ENCODE measurements around the gene CFAP46.
A peak's percentile ranks its signal among the peaks of the same experiment; 100 is the strongest.

Gene CFAP46

GRCh38 chr10:132861884-132862461 is 80.4 kb downstream of the CFAP46 start:
- DNase-seq (ENCODE audit: low read depth): no peak

DNA sequence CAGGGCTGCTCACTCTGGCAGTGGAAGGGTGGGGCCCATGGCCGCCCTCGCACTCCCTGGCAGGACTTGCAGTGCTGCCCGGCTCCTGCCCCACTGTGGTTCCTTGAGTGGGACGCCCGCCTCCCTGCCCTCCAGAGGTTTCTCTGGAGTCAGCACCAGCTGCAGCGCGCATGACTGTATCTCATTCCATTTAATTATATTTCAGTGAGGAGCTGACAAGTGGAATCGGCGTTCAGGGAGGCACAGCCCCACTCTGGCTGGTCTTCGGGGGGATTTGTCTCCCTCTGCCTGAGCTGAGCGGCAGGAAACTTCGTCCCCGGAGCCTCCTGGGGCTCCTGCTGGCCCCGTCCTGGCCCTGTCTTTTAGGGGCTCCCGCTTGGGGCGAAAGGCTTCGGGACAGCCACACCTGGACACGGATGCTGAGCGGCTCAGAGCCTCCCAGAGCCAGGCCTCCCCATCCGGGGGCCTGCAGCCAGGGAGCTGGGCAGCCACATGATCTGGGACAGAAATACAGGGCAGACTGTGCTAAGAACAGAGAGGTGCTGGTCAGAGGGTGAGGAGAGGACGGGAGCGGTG is 81.2 kb downstream of the CFAP46 start:
- DNase-seq (ENCODE audit: low read depth): no peak

DNA sequence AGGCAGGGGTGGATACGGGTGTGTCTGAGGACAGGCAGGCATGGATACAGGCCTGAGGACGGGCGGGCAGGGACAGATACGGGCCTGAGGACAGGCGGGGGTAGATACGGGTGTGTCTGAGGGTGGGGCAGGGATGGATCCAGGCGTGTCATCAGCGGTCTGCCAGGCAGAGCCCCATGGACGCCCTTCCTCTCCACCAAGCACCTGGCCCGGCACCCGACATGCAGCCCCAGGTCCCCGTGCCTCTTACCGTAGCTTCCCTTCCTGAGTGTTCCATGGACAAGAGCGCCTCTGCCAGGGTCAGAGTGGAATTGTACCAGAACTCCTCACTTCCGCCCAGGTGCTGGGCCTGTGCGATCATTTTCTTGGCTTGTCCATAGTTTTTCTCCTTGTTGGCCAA is 81.8 kb downstream of the CFAP46 start:
- no peak for DNase-seq (ENCODE audit: low read depth)

GRCh38 chr10:132859084-132859855 is 83.1 kb downstream of the CFAP46 start:
- no peak for DNase-seq (ENCODE audit: low read depth)

- DNase-seq (ENCODE audit: low read depth): no peak
These were observed 84.0 kb downstream of the CFAP46 start for GRCh38 chr10:132858121-132859081.

- DNase-seq (ENCODE audit: low read depth): no peak
These were observed 85.4 kb downstream of the CFAP46 start for GRCh38 chr10:132856869-132857524.

- DNase-seq (ENCODE audit: low read depth): no peak
These were observed 86.5 kb downstream of the CFAP46 start for GRCh38 chr10:132855889-132856288.

DNA sequence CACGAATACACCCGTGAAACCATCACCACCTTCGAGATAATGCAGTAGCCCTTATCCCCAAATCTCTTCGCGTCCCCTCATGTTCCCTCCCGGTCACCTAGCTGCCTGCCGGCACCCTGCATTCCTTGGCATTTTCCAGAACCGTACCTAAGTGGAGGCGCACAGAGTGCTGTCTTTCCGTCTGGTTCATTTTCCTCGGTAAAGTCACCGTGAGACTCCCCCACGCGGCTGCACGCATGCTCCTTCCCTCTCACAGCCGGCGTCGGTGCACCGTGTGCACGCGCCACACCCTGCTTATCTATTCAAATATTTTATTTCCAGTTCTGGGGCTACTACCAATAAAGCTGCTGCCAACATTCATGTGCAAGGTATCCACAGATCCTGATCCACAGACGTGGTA is 90.9 kb downstream of the CFAP46 start:
- DNase-seq (ENCODE audit: low read depth): no peak

- DNase-seq (ENCODE audit: low read depth): no peak
These were observed 91.5 kb downstream of the CFAP46 start for GRCh38 chr10:132850896-132851295.

GRCh38 chr10:132850246-132850645 is 92.1 kb downstream of the CFAP46 start:
- DNase-seq (ENCODE audit: low read depth): no peak

- DNase-seq (ENCODE audit: low read depth): no peak
These were observed 92.8 kb downstream of the CFAP46 start for GRCh38 chr10:132849546-132850031.

GRCh38 chr10:132848951-132849545 is 93.3 kb downstream of the CFAP46 start:
- DNase-seq (ENCODE audit: low read depth): no peak

GRCh38 chr10:132848291-132848701 is 94.1 kb downstream of the CFAP46 start:
- DNase-seq (ENCODE audit: low read depth): peak; percentile 21

DNA sequence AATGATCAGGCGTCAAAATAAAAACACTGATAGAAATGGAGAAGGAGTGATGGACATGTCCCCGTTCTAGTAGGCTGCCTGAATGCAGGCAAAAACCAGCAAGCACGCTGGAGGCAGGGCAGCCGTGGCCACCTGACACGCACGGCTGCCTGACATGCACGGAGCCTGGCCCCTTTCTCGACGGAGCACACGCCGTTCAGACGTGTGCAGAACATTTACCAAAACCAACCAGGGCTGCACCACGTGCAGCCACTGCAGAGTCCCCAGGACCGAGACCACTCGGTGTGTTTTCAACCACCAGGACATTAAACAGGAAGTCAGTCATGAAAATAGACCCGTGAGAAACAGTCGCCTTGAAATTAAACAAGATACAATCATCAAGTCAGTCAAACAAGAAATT is 94.5 kb downstream of the CFAP46 start:
- no peak for DNase-seq (ENCODE audit: low read depth)

- DNase-seq (ENCODE audit: low read depth): no peak
These were observed 95.0 kb downstream of the CFAP46 start for GRCh38 chr10:132847416-132847777.

DNA sequence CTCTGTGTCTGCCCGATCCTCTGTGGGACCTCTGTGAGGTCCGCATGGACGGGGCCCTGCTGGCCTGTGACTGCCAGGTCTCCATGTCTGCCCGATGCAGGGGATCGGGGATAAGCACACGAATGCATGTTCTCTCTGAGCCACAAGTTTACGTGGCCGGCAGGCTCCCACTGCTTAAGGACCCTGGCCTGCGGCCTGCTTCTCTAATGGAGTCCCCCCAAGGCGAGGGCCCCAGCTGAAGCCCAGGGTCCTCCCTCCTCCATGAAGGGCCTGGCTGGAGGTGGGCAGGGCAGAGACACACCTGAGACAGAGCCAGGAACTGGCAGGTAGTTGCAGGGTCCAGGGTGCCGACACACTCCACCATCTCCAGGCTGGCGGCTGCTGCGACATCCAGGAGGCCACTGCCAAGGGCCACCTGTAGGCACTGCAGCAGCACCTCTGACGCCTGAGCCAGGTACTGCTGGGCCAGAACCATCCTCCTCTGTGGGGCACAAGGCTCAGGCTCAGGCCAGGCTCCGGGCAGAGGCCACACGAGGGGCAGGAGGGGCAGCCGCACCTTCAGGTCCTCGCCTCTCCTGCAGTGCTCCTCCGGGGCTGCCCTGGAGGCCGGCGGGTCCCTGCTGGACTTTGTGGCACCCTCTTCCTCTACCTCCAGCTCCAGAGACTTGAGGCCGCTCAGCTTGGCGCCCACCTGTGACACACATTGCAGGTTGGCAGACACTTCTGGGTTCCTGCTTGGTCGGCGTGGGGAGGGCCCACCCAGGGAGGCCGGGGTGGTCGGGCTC is 95.5 kb downstream of the CFAP46 start:
- no peak for DNase-seq (ENCODE audit: low read depth)

DNA sequence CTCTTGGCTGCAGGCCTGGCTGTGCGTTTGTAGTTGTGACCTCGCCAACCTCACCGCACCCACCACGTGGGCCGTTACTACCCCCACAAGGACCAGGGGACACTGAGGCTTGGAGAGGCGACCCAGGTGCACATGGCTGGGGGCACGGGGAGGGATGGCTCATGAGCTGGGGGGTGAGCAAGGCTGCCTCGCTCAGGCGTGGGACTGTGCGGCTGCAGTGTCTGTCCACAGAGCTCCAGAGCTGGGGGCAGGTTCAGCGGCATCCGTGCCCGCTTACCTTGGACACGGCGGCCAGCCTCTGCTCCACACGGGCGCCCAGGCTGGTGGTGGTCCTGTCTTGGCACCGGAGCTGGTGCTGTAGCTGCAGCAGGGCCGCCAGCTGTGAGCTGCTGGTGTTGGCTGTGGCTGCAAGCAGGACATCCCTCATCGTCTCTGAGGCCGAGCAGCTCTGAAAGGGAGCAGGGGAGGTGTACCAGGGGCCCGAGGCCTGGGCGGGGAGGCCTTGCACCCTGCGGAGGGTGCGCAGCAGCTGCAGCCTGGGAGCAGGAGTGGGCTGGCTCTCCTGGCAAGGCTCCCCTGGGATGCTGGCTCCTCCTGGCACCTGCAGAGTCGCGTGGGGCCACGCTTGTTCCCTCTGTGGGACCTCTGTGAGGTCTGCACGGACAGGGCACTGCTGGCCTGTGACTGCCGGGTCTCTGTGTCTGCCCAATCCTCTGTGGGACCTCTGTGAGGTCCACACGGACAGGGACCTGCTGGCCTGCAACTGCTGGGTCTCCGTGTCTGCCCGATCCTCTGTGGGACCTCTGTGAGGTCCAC is 96.4 kb downstream of the CFAP46 start:
- no peak for DNase-seq (ENCODE audit: low read depth)

DNA sequence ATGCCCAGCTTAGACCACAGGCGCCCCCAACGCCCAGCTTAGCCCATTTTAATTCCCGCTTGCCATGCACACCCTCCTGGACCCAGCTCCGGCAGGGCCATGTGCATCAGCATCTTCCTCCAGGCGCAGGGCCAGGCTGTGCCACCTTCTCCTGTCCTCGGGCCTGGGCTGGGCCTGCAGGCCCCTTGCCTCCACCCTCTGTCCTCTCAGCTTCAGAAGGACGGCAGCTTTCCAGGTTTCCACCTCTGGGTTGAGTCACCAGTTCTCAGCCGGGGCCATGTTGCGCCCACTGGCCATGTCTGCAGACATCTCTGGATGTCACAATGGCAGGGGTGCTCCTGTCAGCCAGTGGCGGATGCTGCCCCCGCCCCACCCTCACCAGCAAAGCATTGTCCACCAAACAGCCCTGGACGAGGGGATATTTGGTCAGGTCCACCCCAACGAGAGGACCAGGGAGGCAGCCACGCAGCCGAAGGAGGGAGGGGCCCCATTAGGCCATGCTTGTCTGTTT is 97.3 kb downstream of the CFAP46 start:
- no peak for DNase-seq (ENCODE audit: low read depth)

DNA sequence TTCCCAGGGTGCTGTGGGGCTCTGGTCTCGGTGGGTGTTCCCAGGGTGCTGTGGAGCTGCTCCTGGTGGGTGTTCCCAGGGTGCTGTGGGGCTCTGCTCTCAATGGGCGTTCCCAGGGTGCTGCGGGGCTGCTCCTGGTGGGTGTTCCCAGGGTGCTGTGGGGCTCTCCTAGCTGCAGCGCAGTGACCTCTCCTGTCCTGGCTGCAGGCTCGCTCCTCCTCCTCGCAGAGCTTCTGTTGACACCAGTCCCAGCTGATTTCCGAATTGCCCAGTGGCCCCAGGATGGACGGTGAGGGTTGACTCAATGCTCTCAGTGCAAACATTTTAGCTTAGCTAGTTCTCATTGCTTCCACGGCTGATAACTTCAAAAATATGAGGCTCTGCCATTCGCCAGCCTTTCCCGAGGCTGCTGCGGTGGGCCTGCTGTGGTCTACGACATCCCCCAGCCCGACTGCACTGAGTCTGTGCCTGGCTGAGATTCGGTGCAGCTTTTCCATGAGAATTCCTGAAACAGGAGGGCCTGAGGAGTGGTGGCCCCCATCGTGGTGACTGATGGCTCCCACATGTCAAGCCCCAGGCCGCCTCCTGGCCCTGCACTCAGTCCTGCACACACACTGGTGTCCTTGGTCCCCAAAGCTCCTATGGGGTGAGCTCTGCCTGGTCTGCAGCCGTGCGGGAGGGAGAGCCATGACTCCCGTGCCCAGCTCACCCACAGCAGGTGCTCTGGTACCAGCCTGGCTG is 98.1 kb downstream of the CFAP46 start:
- DNase-seq (ENCODE audit: low read depth): no peak

Measured in CMK (cell line).